ENCODE results near the gene DCAF15.

GRCh38 chr19:13908674-13909073, 43.6 kb upstream of the DCAF15 start:
- TF ChIP-seq CTCF (IDR thresholded peaks at IDR 0.05): no peak
- TF ChIP-seq POLR2A (IDR thresholded peaks at IDR 0.05): no peak

Data from body of pancreas (tissue), 4 donors.